ENCODE results near the gene PTH2R.

DNA sequence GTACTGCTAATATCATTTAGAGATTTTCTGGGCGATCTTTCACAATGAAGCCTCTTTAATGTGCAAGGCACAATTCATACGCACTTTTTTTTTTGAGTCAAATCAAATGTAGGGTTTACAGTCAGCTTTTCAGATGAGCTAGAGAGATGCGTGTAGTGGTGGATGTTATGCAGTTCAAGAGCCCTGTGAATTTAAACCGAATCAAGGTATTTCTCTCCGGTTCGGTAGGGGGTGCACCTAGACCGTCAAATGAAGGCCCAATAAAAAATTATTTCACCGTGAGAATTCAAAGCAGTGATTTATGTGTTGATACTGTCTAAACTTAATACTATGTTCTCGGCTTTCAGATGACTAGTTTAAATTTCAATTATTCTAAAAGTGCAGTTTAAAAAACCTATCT lies 1.1 kb downstream of the PTH2R start:
- TF ChIP-seq, protein P1, sequence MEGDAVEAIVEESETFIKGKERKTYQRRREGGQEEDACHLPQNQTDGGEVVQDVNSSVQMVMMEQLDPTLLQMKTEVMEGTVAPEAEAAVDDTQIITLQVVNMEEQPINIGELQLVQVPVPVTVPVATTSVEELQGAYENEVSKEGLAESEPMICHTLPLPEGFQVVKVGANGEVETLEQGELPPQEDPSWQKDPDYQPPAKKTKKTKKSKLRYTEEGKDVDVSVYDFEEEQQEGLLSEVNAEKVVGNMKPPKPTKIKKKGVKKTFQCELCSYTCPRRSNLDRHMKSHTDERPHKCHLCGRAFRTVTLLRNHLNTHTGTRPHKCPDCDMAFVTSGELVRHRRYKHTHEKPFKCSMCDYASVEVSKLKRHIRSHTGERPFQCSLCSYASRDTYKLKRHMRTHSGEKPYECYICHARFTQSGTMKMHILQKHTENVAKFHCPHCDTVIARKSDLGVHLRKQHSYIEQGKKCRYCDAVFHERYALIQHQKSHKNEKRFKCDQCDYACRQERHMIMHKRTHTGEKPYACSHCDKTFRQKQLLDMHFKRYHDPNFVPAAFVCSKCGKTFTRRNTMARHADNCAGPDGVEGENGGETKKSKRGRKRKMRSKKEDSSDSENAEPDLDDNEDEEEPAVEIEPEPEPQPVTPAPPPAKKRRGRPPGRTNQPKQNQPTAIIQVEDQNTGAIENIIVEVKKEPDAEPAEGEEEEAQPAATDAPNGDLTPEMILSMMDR (conservative IDR thresholded peaks at IDR 0.05; ENCODE audit: low read depth, low read length), result peak; percentile 42
- TF ChIP-seq EZH2 (IDR thresholded peaks at IDR 0.05; ENCODE audit: borderline replicate concordance, low read depth, low read length, poor library complexity, severe bottlenecking), result peak; percentile 27
